Occipital lobe (tissue), 2 donors: ENCODE data around the gene PCDHGA6. TPM values are rescaled to one million over a fixed set of nuclear protein-coding genes. Genes with fewer than 3 reads are reported as not detected.
"Not testable (repeated sequence)": the region's sequence is repeated elsewhere in the genome, so short reads cannot be mapped to it uniquely, and the experiment has no call there.

Experiments
- DNase-seq: peaks from one replicate; lab custom pipeline; 2025; lab: John Stamatoyannopoulos, UW
- total RNA-seq: library from RNA; depleted of rRNA; stranded (reverse); fragments of >200 nt; gene quantifications from one replicate; pipeline ENCODE4 v1.2.3, GENCODE V29; 2014

Gene PCDHGA6
- total RNA-seq, 1 donor from 2014 or later, result 12.3 TPM

- DNase-seq, result no peak
These were observed 18.9 kb downstream of the PCDHGA6 start, which contains the start of gene PCDHGA8 for GRCh38 chr5:141392429-141393198. Gene PCDHGA8, plus strand, starts transcription at chr5:141392633. Its CDS starts 181 bp downstream, at chr5:141392814.

- DNase-seq, result no peak
These were observed 19.6 kb downstream of the PCDHGA6 start for GRCh38 chr5:141393267-141393666.

GRCh38 chr5:141394401-141395187, 20.9 kb downstream of the PCDHGA6 start:
- not testable (repeated sequence) for DNase-seq

GRCh38 chr5:141397756-141398551, 24.3 kb downstream of the PCDHGA6 start, which contains the start of gene PCDHGB5:
Gene PCDHGB5, plus strand, starts transcription at chr5:141397947. Its CDS starts 181 bp downstream, at chr5:141398128.
- not testable (repeated sequence) for DNase-seq

GRCh38 chr5:141398608-141399007, 24.9 kb downstream of the PCDHGA6 start:
- DNase-seq, result no peak

- no peak for DNase-seq
These were observed 26.0 kb downstream of the PCDHGA6 start for GRCh38 chr5:141399555-141400258.

- DNase-seq, result no peak
These were observed 29.0 kb downstream of the PCDHGA6 start, which contains the start of gene PCDHGA9 for GRCh38 chr5:141402553-141403243. Gene PCDHGA9, plus strand, starts transcription at chr5:141402778. Its CDS starts 175 bp downstream, at chr5:141402953.

GRCh38 chr5:141403387-141403786, 29.7 kb downstream of the PCDHGA6 start:
- no peak for DNase-seq

- DNase-seq, result not testable (repeated sequence)
These were observed 34.3 kb downstream of the PCDHGA6 start, which contains the start of gene PCDHGB6 for GRCh38 chr5:141407790-141408505. Gene PCDHGB6, plus strand, starts transcription at chr5:141408021. Its CDS starts 182 bp downstream, at chr5:141408203.

- no peak for DNase-seq
These were observed 36.1 kb downstream of the PCDHGA6 start for GRCh38 chr5:141409598-141410306.

GRCh38 chr5:141411575-141411974, 37.9 kb downstream of the PCDHGA6 start:
- no peak for DNase-seq

GRCh38 chr5:141412854-141413539, 39.3 kb downstream of the PCDHGA6 start, which contains the start of gene PCDHGA10:
Gene PCDHGA10, plus strand, starts transcription at chr5:141412987. Its CDS starts 189 bp downstream, at chr5:141413176.
- DNase-seq, result no peak

- no peak for DNase-seq
These were observed 39.9 kb downstream of the PCDHGA6 start for GRCh38 chr5:141413540-141414069.

GRCh38 chr5:141414548-141415274, 41.0 kb downstream of the PCDHGA6 start:
- DNase-seq, result not testable (repeated sequence)

- not testable (repeated sequence) for DNase-seq
These were observed 41.6 kb downstream of the PCDHGA6 start for GRCh38 chr5:141415275-141415618.

- DNase-seq, result not testable (repeated sequence)
These were observed 43.9 kb downstream of the PCDHGA6 start, which contains the start of gene PCDHGB7 for GRCh38 chr5:141417494-141418172. Gene PCDHGB7, plus strand, starts transcription at chr5:141417677. Its CDS starts 183 bp downstream, at chr5:141417860.
